SIG-M5 treated with dmso at 0.1 percent for 504 hours (cell line): ENCODE results near the gene GNG12.
"Not testable (repeated sequence)": the region's sequence is repeated elsewhere in the genome, so short reads cannot be mapped to it uniquely, and the experiment has no call there.

ENCODE experiments used
- DNase-seq: peaks from one replicate; lab custom pipeline; 2025; ENCODE audit not compliant: unreplicated experiment; lab: John Stamatoyannopoulos, UW

Gene GNG12

GRCh38 chr1:67657152-67657551 lies 176.1 kb downstream of the GNG12 start:
- not testable (repeated sequence) for DNase-seq

- no peak for DNase-seq
Observed at GRCh38 chr1:67655581-67655980, 177.7 kb downstream of the GNG12 start.

GRCh38 chr1:67653304-67653703 lies 180.0 kb downstream of the GNG12 start:
- no peak for DNase-seq

- no peak for DNase-seq
Observed at GRCh38 chr1:67652800-67653199, 180.5 kb downstream of the GNG12 start.
